ENCODE measurements around the gene ABCA8. TPM values are rescaled to one million over a fixed set of nuclear protein-coding genes. Genes with fewer than 3 reads are reported as not detected.

Gene ABCA8
- total RNA-seq, 1 donor from 2014 or later = not detected

DNA sequence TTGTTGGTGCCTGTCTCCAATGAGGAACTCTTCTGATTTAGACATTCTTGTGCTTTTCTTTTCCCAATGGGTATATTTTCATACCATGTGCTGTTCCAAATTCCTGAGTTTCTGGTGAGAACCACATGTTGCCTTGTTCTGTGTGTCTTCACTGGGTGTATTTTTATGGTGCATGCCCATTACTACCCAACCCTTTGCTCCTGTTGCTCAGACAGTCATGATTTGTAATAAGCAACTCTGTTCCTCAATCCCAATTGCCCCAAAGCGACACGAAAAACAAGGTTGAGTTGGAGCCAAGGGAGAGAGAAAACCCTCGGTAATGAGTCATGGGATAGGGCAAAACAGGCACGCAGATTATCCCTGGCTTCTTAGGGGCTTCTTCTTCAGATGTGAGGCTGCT lies 101.8 kb downstream of the ABCA8 start:
- Mint-ChIP-seq H3K9me3 (ENCODE audit: unreplicated experiment) (peaks cover 5% of the 10 kb centered on the region), H3K27me3 (ENCODE audit: low read depth, unreplicated experiment) (no peaks in the 10 kb centered on the region), H3K27ac (ENCODE audit: unreplicated experiment) (no peak overlapping the region), H3K4me3 (ENCODE audit: unreplicated experiment) (no peak overlapping the region), H3K4me1 (ENCODE audit: low read depth, unreplicated experiment) (no peaks in the 10 kb centered on the region), H3K36me3 (ENCODE audit: low read depth, unreplicated experiment) (no peaks in the 10 kb centered on the region)
- Histone ChIP-seq H4K20me1 (ENCODE audit: insufficient read depth, low read length) (no peaks in the 10 kb centered on the region), H3K9me3 (ENCODE audit: insufficient read depth, low read depth, low read length) (no peaks in the 10 kb centered on the region), H2AFZ (ENCODE audit: low read depth, low read length) (no peak overlapping the region), H3K27ac (ENCODE audit: low read depth, low read length) (no peak overlapping the region), H3K36me3 (ENCODE audit: insufficient read depth, low read length) (no peaks in the 10 kb centered on the region), H3K27me3 (ENCODE audit: insufficient read depth, low read length) (no peaks in the 10 kb centered on the region), H3K4me3 (ENCODE audit: insufficient read depth, low read depth, low read length) (no peak overlapping the region), H3K4me2 (ENCODE audit: low read length) (no peak overlapping the region), H3K4me1 (ENCODE audit: insufficient read depth, low read length) (no peaks in the 10 kb centered on the region), H3K79me2 (ENCODE audit: insufficient read depth, low read length) (no peaks in the 10 kb centered on the region), H3K9ac (ENCODE audit: low read length) (no peak overlapping the region)
- FAIRE-seq (no peak), DNase-seq (ENCODE audit: low read depth) (no peak)
- TF ChIP-seq, protein P1, sequence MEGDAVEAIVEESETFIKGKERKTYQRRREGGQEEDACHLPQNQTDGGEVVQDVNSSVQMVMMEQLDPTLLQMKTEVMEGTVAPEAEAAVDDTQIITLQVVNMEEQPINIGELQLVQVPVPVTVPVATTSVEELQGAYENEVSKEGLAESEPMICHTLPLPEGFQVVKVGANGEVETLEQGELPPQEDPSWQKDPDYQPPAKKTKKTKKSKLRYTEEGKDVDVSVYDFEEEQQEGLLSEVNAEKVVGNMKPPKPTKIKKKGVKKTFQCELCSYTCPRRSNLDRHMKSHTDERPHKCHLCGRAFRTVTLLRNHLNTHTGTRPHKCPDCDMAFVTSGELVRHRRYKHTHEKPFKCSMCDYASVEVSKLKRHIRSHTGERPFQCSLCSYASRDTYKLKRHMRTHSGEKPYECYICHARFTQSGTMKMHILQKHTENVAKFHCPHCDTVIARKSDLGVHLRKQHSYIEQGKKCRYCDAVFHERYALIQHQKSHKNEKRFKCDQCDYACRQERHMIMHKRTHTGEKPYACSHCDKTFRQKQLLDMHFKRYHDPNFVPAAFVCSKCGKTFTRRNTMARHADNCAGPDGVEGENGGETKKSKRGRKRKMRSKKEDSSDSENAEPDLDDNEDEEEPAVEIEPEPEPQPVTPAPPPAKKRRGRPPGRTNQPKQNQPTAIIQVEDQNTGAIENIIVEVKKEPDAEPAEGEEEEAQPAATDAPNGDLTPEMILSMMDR (IDR thresholded peaks at IDR 0.05; ENCODE audit: insufficient read depth, low read depth, low read length) = no peak
- no peak for TF ChIP-seq EZH2 (IDR thresholded peaks at IDR 0.05; ENCODE audit: insufficient read depth, low read length)

DNA sequence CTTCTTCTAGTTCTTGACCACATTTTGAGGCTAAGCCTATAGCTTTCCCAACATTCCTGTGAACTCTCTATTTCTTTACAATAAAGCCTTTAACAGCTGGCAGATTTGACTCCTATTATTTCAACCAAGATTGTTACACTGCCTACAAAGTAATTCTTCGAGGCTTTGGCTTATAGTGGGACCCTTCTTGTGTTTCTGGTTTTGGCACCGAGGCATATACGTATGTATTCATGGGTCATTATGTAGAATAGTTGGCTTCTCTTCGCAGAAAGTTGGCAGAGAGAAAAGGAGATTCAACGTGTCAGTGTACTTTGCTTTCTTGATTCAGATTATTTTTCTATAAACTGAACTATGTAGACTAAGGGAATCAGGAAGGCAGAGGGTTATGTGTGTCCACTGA lies 102.2 kb downstream of the ABCA8 start:
- no peak overlapping the region for H3K4me3 Mint-ChIP-seq (ENCODE audit: unreplicated experiment)
- H2AFZ ChIP-seq (ENCODE audit: low read depth, low read length) = no peak overlapping the region
- H3K27ac Mint-ChIP-seq (ENCODE audit: unreplicated experiment) = no peak overlapping the region
- no peaks in the 10 kb centered on the region for H3K9me3 ChIP-seq (ENCODE audit: insufficient read depth, low read depth, low read length)
- DNase-seq (ENCODE audit: low read depth) (no peak), FAIRE-seq (no peak)
- no peaks in the 10 kb centered on the region for H3K36me3 ChIP-seq (ENCODE audit: insufficient read depth, low read length)
- no peaks in the 10 kb centered on the region for H4K20me1 ChIP-seq (ENCODE audit: insufficient read depth, low read length)
- no peaks in the 10 kb centered on the region for H3K36me3 Mint-ChIP-seq (ENCODE audit: low read depth, unreplicated experiment)
- no peak overlapping the region for H3K27ac ChIP-seq (ENCODE audit: low read depth, low read length)
- H3K27me3 Mint-ChIP-seq (ENCODE audit: low read depth, unreplicated experiment) = no peaks in the 10 kb centered on the region
- H3K4me1 ChIP-seq (ENCODE audit: insufficient read depth, low read length) = no peaks in the 10 kb centered on the region
- no peak overlapping the region for H3K4me3 ChIP-seq (ENCODE audit: insufficient read depth, low read depth, low read length)
- no peaks in the 10 kb centered on the region for H3K79me2 ChIP-seq (ENCODE audit: insufficient read depth, low read length)
- no peak overlapping the region for H3K9ac ChIP-seq (ENCODE audit: low read length)
- no peak overlapping the region for H3K4me2 ChIP-seq (ENCODE audit: low read length)
- H3K9me3 Mint-ChIP-seq (ENCODE audit: unreplicated experiment) = peaks cover 4% of the 10 kb centered on the region
- TF ChIP-seq, protein P1 (IDR thresholded peaks at IDR 0.05; ENCODE audit: insufficient read depth, low read depth, low read length) = no peak
- no peak for TF ChIP-seq EZH2 (IDR thresholded peaks at IDR 0.05; ENCODE audit: insufficient read depth, low read length)
- H3K4me1 Mint-ChIP-seq (ENCODE audit: low read depth, unreplicated experiment) = no peaks in the 10 kb centered on the region
- H3K27me3 ChIP-seq (ENCODE audit: insufficient read depth, low read length) = no peaks in the 10 kb centered on the region

DNA sequence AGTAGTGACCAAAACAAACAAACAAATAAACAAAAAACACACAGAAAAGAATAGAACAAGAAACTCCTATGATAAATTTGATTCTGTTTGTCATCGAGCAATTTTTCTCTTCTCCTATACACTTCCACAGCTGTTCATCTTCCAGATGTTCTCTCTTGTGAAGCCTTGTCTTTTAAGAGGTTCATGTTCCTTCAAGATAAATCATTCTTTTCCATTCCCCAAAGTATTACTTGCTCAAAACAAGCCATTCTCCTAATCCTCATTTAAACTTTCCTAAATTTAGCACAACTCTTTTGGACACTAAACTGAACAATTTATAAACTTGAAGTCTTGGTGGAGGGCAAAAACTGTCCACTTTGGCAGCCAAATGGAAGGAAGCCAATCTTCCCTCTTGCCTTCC lies 103.3 kb downstream of the ABCA8 start:
- Histone ChIP-seq H3K4me3 (ENCODE audit: insufficient read depth, low read depth, low read length) (no peak overlapping the region), H3K4me1 (ENCODE audit: insufficient read depth, low read length) (no peaks in the 10 kb centered on the region), H4K20me1 (ENCODE audit: insufficient read depth, low read length) (no peaks in the 10 kb centered on the region), H3K36me3 (ENCODE audit: insufficient read depth, low read length) (no peaks in the 10 kb centered on the region), H3K4me2 (ENCODE audit: low read length) (no peak overlapping the region), H3K9ac (ENCODE audit: low read length) (no peak overlapping the region), H3K79me2 (ENCODE audit: insufficient read depth, low read length) (no peaks in the 10 kb centered on the region), H3K27me3 (ENCODE audit: insufficient read depth, low read length) (no peaks in the 10 kb centered on the region), H2AFZ (ENCODE audit: low read depth, low read length) (no peak overlapping the region), H3K9me3 (ENCODE audit: insufficient read depth, low read depth, low read length) (no peaks in the 10 kb centered on the region), H3K27ac (ENCODE audit: low read depth, low read length) (no peak overlapping the region)
- Mint-ChIP-seq H3K27ac (ENCODE audit: unreplicated experiment) (no peak overlapping the region), H3K36me3 (ENCODE audit: low read depth, unreplicated experiment) (no peaks in the 10 kb centered on the region), H3K9me3 (ENCODE audit: unreplicated experiment) (peaks cover 4% of the 10 kb centered on the region), H3K4me1 (ENCODE audit: low read depth, unreplicated experiment) (no peaks in the 10 kb centered on the region), H3K4me3 (ENCODE audit: unreplicated experiment) (no peak overlapping the region), H3K27me3 (ENCODE audit: low read depth, unreplicated experiment) (no peaks in the 10 kb centered on the region)
- no peak for DNase-seq (ENCODE audit: low read depth)
- TF ChIP-seq EZH2 (IDR thresholded peaks at IDR 0.05; ENCODE audit: insufficient read depth, low read length) = no peak
- TF ChIP-seq, protein P1 (IDR thresholded peaks at IDR 0.05; ENCODE audit: insufficient read depth, low read depth, low read length) = no peak
- FAIRE-seq = no peak
